G401 (cell line): Measurements from ENCODE around the gene MYO18A. TPM values are rescaled to one million over a fixed set of nuclear protein-coding genes. Genes with fewer than 3 reads are reported as not detected.
"Not testable (repeated sequence)": the region's sequence is repeated elsewhere in the genome, so short reads cannot be mapped to it uniquely, and the experiment has no call there.

ENCODE experiments used
- DNase-seq: peaks from one replicate; pipeline ENCODE4 v3.0.0-alpha.2; 2015; ENCODE audit warnings: low spot score
- in situ Hi-C: cut with HindIII; loops from 2 replicates; pipeline ENCODE4 v1.10.0; 2016; ENCODE audit warnings: low sequenced_read_pairs, mixed read lengths
- total RNA-seq: library from RNA; depleted of rRNA; stranded (reverse); fragments of >200 nt; shearing (Covaris generic); gene quantifications from 2 replicates; pipeline ENCODE4 v1.2.3, GENCODE V29; 2014

Gene MYO18A
- total RNA-seq, 1 experiment from 2014 or later: 42.1 TPM

- no peak for DNase-seq
Measured at GRCh38 chr17:29155966-29156338, 24.2 kb downstream of the MYO18A start.

GRCh38 chr17:29155227-29155965 lies 24.8 kb downstream of the MYO18A start:
- in situ Hi-C loops: loop anchor here (25.0 kb wide), 1 partner anchor 107 kb away; no protein-coding TSS in a partner anchor
- DNase-seq: no peak

More at GRCh38 chr17:29155966-29156338, 24.2 kb downstream of the MYO18A start:
- in situ Hi-C loops: loop anchor here (25.0 kb wide), 1 partner anchor 106 kb away; no protein-coding TSS in a partner anchor

GRCh38 chr17:29154516-29155226 lies 25.5 kb downstream of the MYO18A start:
- in situ Hi-C loops: loop anchor here (25.0 kb wide), 1 partner anchor 108 kb away; no protein-coding TSS in a partner anchor
- no peak for DNase-seq

GRCh38 chr17:29151567-29151966 lies 28.6 kb downstream of the MYO18A start:
- no peak for DNase-seq
- in situ Hi-C loops: loop anchor here (25.0 kb wide), 1 partner anchor 111 kb away; no protein-coding TSS in a partner anchor

- in situ Hi-C loops: loop anchor here (25.0 kb wide), 1 partner anchor 112 kb away; no protein-coding TSS in a partner anchor
- DNase-seq: no peak
Measured at GRCh38 chr17:29150161-29150560, 30.0 kb downstream of the MYO18A start.

- DNase-seq: no peak
- in situ Hi-C loops: loop anchor here (25.0 kb wide), 1 partner anchor 113 kb away; no protein-coding TSS in a partner anchor
Measured at GRCh38 chr17:29149431-29150064, 30.6 kb downstream of the MYO18A start.

GRCh38 chr17:29148790-29149430 lies 31.3 kb downstream of the MYO18A start:
- peak; percentile 86 for DNase-seq
- in situ Hi-C loops: no loop called here

GRCh38 chr17:29148257-29148789 lies 31.9 kb downstream of the MYO18A start:
- no peak for DNase-seq
- in situ Hi-C loops: no loop called here

GRCh38 chr17:29147682-29148081 lies 32.5 kb downstream of the MYO18A start:
- DNase-seq: no peak
- in situ Hi-C loops: no loop called here

GRCh38 chr17:29147228-29147627 lies 33.0 kb downstream of the MYO18A start:
- DNase-seq, in situ Hi-C loops: not testable (repeated sequence)

- DNase-seq: no peak
- in situ Hi-C loops: no loop called here
Measured at GRCh38 chr17:29146369-29146972, 33.7 kb downstream of the MYO18A start.

- in situ Hi-C loops: no loop called here
- peak; percentile 91 for DNase-seq
Measured at GRCh38 chr17:29145289-29146073, 34.7 kb downstream of the MYO18A start.

- DNase-seq: peak; percentile 66
- in situ Hi-C loops: no loop called here
Measured at GRCh38 chr17:29143894-29144293, 36.3 kb downstream of the MYO18A start.

- in situ Hi-C loops: no loop called here
Measured at GRCh38 chr17:29141514-29141876, 38.7 kb downstream of the MYO18A start.

GRCh38 chr17:29140631-29141513 lies 39.3 kb downstream of the MYO18A start:
- no peak for DNase-seq
- in situ Hi-C loops: no loop called here

More at GRCh38 chr17:29141514-29141876, 38.7 kb downstream of the MYO18A start:
- no peak for DNase-seq

- peak; percentile 96 for DNase-seq
- in situ Hi-C loops: no loop called here
Measured at GRCh38 chr17:29140051-29140621, 40.1 kb downstream of the MYO18A start.
